HG03469 (cell line): ENCODE results near the gene MACROD1.

ENCODE experiments used
- ATAC-seq: cut with Tn5 transposase; IDR thresholded peaks from one replicate; pipeline ENCODE4 v1.9.1; 2021; ENCODE audit warnings: mild to moderate bottlenecking, moderate library complexity, moderate number of reproducible peaks; ENCODE audit not compliant: unreplicated experiment

Gene MACROD1

DNA sequence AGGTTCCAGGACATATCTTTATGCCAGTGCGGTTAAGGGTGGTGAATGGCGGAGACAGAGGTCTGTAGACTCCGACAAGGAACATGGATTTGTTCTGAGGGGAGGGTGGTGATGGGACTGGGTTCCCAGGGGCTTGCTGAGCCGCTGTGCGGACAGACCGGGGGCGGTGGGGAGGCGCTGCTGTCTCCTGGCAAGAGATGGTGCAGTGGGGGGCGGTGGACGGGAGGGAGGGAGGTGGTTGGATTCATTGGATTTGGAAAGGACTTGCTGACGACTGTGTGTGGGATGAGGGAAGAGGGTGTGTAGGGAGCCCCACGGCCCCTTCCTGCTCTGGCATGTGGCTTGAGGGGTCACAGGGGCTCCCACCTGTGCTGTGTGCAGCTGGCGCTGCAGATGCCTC is 87.0 kb downstream of the MACROD1 start:
- no peak for ATAC-seq

GRCh38 chr11:64078284-64078683 is 87.6 kb downstream of the MACROD1 start:
- no peak for ATAC-seq

DNA sequence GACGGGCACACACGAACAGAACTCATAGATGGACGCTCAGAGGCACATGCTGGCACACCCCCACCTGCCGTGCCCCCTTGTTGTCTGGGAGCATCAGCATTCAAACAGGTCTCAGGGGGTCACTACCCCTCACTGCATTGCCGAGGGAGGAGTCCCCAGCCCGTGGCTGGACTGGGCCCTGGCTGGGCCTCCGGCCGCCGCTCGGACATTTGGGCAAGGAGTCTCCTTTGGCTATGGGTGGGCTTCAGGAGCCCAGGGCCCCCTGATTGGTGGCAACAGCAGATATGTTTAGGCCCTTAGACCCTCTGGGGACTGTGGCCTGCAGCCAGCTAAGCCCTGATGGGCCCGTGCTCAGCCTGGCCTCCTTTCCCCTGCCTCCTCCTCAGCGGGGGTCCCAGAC is 88.3 kb downstream of the MACROD1 start:
- no peak for ATAC-seq

GRCh38 chr11:64076758-64077157 is 89.2 kb downstream of the MACROD1 start:
- ATAC-seq, result no peak

GRCh38 chr11:64074239-64074638 is 91.7 kb downstream of the MACROD1 start:
- no peak for ATAC-seq

DNA sequence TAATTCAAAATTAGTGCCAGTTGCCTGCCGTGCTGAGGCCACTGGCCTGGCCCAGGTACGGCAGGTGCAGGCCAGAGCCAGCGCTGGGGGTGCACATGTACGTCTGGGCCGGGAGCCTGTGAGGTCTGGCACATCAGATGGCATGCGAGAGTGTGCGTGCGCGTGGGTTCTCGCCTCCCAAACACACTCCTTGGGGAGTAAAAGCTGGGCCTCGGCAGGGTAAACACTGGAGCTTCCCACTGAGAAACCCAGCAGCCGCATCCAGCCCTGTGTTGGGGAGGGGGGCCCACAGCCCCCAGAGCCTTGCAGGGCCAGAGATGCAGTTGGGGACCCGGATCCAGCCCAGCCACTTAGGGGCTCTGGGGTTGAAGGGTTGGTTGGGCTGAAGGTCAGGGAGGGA is 92.4 kb downstream of the MACROD1 start:
- no peak for ATAC-seq

- no peak for ATAC-seq
These were observed 93.0 kb downstream of the MACROD1 start for GRCh38 chr11:64072871-64073270.

DNA sequence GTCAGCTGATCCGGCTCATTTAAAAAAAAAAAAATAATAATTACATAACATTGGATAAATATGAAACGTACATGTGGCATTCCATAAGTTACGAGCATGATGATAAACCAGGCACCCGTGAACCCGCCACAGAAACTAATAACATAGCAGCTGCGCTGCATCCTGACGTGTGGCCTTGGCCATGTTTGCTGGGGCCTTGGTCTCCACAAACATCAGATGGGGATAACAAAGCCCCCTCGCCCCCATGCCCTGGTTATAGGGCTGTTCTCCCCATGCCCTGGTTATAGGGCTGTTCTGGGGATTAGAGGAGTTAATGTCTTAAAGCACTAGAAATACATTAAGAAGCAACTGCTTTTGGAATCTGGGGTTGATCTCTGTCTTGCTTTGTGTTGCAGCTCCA is 93.5 kb downstream of the MACROD1 start:
- no peak for ATAC-seq

DNA sequence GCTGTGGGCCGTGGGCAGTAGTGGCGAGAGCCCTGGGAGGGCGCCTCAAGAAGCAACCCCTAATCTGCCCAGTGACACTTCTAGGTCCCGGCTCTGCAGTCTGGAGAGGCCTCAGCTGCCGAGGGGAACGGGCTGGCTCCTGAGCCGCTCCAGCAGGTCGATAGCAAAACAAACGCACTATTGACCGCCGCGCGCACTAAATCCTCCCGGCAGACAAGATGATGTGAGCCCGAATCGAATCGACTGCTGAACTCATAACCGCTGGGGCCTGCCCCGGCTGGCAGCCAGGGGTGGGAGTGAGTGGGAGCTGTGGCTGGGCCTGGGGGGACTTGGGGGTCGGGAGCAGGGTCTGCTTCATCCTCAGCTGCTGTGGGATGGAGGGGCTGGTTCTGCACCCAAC is 94.1 kb downstream of the MACROD1 start:
- ATAC-seq, result no peak

GRCh38 chr11:64070314-64070681 is 95.6 kb downstream of the MACROD1 start:
- ATAC-seq, result no peak

GRCh38 chr11:64069401-64070313 is 96.3 kb downstream of the MACROD1 start:
- no peak for ATAC-seq

- no peak for ATAC-seq
These were observed 97.1 kb downstream of the MACROD1 start for GRCh38 chr11:64068705-64069400.

GRCh38 chr11:64067230-64067993 is 98.5 kb downstream of the MACROD1 start:
- no peak for ATAC-seq

- ATAC-seq, result no peak
These were observed 100.2 kb downstream of the MACROD1 start for GRCh38 chr11:64065712-64066111.

DNA sequence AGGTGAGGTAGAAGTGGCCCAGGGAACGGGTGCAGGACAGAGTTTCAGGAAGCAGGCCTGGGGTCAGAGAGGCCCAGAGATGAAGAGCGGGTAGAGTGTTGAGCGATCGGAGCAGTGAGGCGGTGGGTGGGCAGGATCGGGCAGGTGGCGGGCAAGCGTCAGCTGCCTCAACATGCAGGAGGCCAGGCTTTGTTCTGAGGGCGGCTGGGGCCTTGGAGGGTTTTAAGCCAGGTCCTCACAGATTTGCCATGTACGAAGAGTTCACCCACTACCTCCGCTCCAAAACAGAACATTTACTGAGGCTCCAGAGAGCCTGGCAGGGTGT is 100.8 kb downstream of the MACROD1 start:
- no peak for ATAC-seq

DNA sequence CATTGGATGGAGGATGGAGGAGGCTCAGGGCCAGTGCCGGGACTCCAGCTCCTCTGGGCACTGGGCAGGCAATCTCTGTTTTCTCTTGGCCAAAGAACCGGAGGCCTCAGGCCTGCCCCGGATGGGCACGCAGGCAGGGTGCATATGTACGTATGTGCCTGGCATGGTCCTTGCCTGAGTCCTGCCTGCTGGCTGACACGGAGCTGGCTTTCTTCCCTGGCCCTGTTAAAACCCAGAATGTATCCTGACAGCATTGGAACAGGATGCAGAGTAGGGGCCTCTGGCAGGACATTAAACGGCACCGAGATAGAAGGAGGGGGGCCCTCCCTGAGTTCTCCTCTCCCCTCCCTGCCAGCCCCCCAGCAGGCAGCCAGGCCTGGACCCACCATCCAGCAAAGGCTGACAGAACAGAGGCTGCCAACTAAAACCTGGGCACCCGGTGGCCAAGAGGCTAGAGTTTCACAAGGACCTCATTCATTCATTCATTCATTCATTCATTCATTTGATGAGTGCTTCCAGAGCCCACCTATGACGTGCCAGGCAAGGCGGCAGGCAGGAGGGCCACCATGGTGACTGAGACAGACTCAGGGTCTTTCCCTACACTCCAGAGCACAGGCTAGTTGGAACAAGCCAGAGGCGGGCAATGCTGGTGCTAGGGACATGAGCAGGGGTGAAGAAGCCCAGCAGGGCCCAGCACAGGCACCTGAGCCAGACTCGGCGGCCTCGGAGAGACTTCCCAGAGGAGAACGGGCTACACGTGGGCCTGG is 101.4 kb downstream of the MACROD1 start:
- no peak for ATAC-seq

GRCh38 chr11:64063777-64064176 is 102.1 kb downstream of the MACROD1 start:
- no peak for ATAC-seq

GRCh38 chr11:64062185-64063039 is 103.5 kb downstream of the MACROD1 start:
- no peak for ATAC-seq

DNA sequence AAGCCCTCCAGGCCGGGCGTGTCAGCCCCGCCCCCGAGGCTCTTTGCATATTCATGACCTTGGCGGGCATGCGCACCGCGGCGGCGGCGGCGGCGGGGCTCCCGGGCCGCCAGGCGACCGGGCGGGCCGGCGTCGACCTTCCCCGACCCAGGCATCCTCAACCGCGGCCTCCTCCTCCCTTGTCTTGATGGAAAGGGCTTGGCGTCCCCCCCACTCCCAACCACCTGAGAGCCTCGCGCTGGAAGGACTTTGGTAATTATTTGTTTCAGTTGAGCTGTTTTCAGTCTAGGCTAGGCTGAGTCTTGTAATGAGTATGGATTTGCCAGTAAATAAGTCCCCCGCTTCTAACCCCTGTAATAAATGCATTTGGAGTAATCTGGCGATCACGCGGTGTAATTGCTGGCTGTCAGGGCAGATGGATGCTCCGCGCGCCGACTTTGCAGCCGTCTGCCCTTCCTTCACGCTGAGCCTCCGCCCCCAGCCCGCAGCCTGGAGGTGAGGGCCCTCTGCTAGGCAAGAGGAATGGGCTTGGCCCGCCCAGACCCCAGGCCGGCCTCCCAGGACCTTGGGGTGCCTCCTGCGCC is 105.0 kb downstream of the MACROD1 start:
- no peak for ATAC-seq
